NCI-H345 (cell line): ENCODE measurements around the gene MYH6.
A peak's percentile ranks its signal among the peaks of the same experiment; 100 is the strongest.
"Not testable (repeated sequence)": the region's sequence is repeated elsewhere in the genome, so short reads cannot be mapped to it uniquely, and the experiment has no call there.

ENCODE experiments used
- DNase-seq: peaks from one replicate; lab custom pipeline; 2025; lab: John Stamatoyannopoulos, UW

MYH6 gene

GRCh38 chr14:23392613-23393012, 15.5 kb downstream of the MYH6 start:
- no peak for DNase-seq

GRCh38 chr14:23389871-23390270, 18.2 kb downstream of the MYH6 start:
- DNase-seq: not testable (repeated sequence)

DNA sequence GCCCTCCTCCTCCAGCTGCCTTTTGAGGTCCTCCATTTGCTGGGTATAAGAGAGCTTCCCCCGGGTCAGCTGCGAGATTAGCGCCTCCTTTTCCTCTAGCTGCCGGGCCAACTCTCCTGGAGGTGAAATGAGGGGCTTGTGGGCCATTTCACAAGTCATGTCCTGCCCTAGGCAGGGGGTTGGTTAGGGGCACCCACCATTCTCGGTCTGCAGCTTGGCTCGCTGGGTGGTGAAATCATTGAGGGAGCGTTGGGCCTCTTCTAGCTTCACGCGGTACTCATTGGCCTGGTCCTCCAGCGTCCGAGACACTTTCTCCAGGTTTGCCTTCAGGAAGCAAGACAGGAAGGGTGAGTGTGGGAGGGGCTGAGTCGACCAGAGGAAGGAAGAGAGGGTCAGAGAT, 18.7 kb downstream of the MYH6 start:
- DNase-seq: no peak

DNA sequence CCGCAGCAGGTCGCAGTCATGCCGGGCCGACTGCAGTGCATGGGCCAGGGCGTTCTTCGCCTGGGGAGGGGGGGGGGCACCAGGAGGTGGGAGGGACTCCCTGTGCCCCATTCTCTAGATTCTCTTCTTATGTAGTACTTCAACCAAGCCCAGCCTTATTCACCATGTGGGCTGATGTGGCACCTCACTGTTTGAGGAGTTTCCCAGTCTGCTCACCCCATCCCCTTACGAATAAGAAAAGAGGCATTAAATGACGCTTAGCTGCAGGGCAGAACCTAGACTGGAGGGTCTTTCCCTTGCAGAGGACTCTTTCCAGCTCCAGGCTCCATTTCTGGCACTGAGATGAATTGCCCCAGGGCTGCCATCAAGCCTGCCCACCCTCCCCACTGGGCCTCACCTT, 19.1 kb downstream of the MYH6 start:
- no peak for DNase-seq

GRCh38 chr14:23387916-23388882, 19.9 kb downstream of the MYH6 start:
- DNase-seq: no peak

DNA sequence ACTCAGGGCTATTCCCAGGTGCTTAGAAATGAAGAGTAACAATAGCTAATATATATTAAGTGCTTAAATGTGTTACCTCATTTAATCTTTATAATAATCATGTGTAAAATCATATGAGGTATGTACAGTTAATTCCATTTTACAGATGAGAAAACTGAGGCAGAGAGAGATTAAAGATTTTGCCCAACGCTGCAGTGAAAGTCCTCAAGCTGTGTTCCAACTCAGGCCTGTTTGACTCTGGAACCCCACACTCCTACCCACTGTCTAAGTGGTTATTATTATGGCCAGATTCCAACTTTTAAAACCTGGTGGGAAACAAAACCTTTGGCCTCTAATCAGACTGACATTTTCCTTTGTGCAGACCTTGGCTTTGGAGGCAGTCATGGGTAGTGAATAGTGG, 21.1 kb downstream of the MYH6 start:
- no peak for DNase-seq

GRCh38 chr14:23386266-23386657, 21.8 kb downstream of the MYH6 start:
- not testable (repeated sequence) for DNase-seq

GRCh38 chr14:23385642-23386265, 22.3 kb downstream of the MYH6 start:
- DNase-seq: no peak

DNA sequence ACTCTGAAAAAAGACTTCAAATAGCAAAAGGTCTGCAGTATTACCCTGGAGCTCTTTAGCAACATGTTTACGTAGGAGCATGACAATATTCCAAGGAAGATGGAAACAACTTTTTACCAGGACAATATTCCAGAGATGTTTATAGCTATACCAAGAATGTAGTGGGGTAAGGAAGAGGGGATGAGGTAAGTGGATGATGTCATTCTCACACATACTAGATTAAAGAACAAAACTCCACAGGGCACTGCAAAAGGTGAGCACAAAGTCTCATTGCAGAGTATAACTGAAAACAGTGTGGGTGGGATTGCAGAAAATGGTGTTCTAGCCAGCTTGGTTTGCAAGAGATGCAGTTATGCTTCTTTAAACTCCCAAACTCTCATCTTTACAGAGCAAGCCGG, 22.8 kb downstream of the MYH6 start:
- no peak for DNase-seq

GRCh38 chr14:23384364-23385080, 23.6 kb downstream of the MYH6 start:
- no peak for DNase-seq

DNA sequence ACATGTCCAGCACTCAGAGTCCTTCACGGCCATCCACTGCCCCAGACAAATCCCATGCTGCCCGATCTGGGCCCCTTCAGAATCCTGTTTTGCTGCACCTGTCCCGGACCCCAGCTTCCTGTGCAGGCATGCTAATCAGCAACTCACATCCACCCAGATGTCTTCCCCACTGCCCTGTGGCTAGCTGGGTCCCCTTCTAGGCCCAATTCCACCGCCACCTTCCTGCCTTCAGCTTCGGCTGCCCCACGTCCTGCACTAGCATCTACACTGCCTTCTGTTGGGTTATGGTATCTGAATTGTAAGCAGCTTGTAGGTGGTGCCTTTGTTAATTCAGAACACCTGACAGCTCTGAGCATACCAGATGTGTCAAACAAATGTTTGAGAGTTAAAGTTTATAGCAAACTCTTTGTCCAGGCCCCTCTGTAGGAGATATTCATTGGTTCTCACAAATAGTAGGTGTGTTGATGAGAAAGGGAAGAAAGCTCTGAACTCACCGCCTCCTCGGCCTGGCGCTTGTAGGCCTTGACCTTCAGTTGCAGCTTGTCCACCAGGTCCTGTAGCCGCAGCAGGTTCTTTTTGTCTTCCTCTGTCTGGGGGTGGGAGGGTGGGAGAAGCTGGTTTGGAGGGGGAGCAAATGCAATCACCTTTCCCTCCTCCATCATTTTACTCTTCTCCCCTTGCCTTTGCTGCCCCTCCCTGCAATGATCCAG, 25.2 kb downstream of the MYH6 start:
- DNase-seq: no peak

GRCh38 chr14:23382276-23382675, 25.8 kb downstream of the MYH6 start:
- DNase-seq: no peak

DNA sequence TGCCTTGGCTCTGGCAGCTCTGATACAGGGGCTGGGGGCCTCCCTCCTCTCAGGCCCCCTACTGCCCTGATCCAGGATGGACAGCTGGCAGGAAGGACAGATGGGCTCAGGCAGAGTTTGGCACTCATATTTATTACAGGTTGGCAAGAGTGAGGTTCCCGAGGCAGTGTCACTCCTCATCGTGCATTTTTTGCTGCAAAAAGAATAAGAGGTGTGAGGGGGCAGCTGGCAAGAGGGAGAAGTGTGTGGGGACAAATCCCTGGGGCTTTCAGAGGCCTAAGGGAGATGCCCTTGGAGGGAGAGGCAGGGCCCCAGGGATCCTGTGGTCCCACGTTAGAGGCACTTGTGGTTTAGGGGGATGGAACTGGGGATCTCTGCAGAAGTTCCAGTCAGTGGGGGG, 26.2 kb downstream of the MYH6 start:
- no peak for DNase-seq

DNA sequence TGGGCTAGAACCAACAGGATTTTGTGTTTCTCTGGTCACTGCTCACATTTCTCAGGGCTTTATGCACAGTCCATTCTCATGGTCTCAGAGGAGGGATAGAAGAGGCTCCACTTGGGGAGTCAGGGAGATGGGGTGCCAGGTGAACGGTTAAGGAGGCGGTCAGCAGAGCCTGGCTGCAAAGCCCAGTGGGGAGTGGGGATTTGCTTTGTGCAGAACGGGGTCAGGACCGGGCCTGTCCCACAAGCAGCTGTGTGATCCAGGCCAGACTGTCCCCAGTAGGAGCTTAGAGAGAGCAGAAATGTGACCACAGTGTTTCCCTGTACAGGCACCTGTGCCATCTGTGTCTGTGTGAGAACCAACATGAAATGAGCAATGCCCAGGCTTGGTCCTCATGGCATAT, 27.1 kb downstream of the MYH6 start:
- DNase-seq: no peak

DNA sequence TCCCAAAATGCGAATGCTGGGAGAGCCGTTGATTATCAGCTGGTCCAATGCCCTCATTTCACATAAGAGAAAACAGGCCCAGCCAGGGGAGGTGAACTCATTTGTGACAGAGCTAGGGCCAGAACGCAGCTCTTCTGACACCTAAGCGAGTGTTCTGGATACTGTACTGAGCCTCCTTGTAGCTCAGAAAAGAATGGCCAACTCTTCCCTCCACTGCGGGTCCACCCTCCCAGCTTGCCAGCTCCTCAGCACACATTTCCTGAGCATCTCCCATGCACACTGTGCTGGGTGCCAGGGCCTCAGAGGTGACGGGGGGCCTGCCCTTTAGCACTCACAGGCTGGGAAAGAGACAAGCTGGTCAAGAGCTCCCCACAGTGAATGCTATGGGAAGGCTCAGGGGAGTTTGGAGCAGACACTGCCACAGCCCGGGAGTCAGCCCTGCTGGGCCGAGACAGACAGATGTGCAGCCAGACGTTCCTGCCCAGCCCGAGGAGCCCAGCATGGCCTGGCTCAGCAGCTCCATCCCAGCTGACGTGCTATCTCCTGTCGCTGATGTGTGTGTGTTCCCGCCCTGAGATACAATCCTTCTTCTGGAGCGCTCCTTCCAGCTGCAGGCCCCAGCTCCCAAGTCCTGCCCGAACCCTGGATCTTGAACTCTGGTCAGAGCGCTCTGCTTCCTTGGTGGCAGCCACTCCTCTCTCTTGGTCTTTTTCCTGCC, 27.7 kb downstream of the MYH6 start:
- DNase-seq: no peak

- DNase-seq: peak; percentile 59
Observed at GRCh38 chr14:23379366-23380196, 28.5 kb downstream of the MYH6 start.

DNA sequence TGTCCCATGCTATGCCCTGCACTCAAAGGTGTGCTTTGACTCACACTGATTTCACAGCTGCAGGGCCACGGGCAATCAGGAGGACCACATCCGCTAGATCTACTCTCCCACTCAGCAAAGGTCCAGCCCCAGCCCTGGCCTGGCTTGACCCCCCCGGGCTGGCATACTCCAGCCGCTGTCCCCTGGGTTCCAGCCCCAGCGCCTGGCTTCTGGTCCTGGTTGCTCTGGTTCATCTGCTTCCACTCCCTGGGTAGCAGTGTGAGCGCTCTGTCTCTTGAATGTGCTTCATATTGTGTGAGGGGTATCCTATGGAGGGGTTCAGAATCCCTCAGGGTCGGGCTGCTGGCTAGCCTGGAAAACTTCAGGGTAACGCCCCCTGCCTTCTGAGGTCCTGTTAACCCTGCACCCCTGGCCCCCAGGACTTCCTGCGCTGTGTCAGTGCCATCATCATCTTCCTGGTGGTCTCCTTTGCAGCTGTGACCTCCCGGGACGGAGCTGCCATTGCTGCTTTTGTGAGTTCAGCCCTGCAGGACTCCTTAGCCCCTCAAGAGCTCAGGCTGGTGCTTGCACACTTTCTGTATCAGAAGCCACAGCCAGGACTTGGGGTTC, 29.4 kb downstream of the MYH6 start:
- DNase-seq: no peak

GRCh38 chr14:23377573-23378563, 30.2 kb downstream of the MYH6 start:
- DNase-seq: no peak

DNA sequence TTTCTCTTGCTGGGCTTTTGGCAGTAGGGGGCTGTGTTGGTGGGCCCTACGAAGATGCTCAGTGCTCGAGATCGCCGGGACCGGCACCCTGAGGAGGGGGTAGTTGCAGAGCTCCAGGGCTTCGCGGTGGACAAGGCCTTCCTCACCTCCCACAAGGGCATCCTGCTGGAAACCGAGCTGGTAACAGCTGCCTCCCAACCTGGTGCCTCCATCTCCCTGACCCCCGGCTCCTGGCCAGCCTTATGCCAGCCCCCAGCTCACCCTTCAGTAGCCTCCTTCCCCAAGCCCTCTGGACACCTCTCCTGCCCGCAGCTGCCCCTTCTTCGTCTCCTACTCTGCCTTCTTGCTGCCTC, 30.9 kb downstream of the MYH6 start:
- no peak for DNase-seq
